H9 (cell line): ENCODE measurements around the gene RSPRY1. TPM values are rescaled to one million over a fixed set of nuclear protein-coding genes. Genes with fewer than 3 reads are reported as not detected.

Experiments used
- DNase-seq: peaks from one replicate; pipeline ENCODE4 v3.0.0-alpha.2; 2017
- H2AFZ ChIP-seq: one replicate; pipeline ENCODE4 v1.6.1; 2013; ENCODE audit warnings: mild to moderate bottlenecking, low read length, control low read depth, moderate library complexity
- H2AK5ac ChIP-seq: 2 replicates; pipeline ENCODE4 v1.6.1; 2013; ENCODE audit warnings: low read length, control low read depth, mixed read lengths; ENCODE audit not compliant: insufficient read length
- H2BK120ac ChIP-seq: one replicate; pipeline ENCODE4 v1.6.1; 2013; ENCODE audit warnings: low read depth, mild to moderate bottlenecking, low read length, control low read depth, inconsistent platforms; ENCODE audit not compliant: poor library complexity, severe bottlenecking
- H2BK12ac ChIP-seq: 2 replicates; pipeline ENCODE4 v1.6.1; 2013; ENCODE audit warnings: low read length, control low read depth, mixed read lengths, low read depth; ENCODE audit not compliant: insufficient read length
- H2BK15ac ChIP-seq: 2 replicates; pipeline ENCODE4 v1.6.1; 2013; ENCODE audit warnings: low read depth, low read length, control low read depth
- H2BK20ac ChIP-seq: one replicate; pipeline ENCODE4 v1.6.1; 2013; ENCODE audit warnings: low read depth, mild to moderate bottlenecking, low read length, control low read depth, inconsistent platforms; ENCODE audit not compliant: poor library complexity, severe bottlenecking
- H2BK5ac ChIP-seq: 2 replicates; pipeline ENCODE4 v1.6.1; 2013; ENCODE audit warnings: low read length, control low read depth, mixed read lengths; ENCODE audit not compliant: insufficient read length
- H3K14ac ChIP-seq: 2 replicates; pipeline ENCODE4 v1.6.1; 2013; ENCODE audit warnings: low read length, control low read depth; ENCODE audit not compliant: insufficient read depth
- H3K18ac ChIP-seq: 2 replicates; pipeline ENCODE4 v1.6.1; 2013; ENCODE audit warnings: low read depth, mild to moderate bottlenecking, mixed read lengths, low read length, control low read depth; ENCODE audit not compliant: insufficient read length
- H3K23ac ChIP-seq: 2 replicates; pipeline ENCODE4 v1.6.1; 2013; ENCODE audit warnings: low read length, control low read depth, mixed read lengths, low read depth; ENCODE audit not compliant: insufficient read length
- H3K23me2 ChIP-seq: 2 replicates; pipeline ENCODE4 v1.6.1; 2013; ENCODE audit warnings: low read depth, mild to moderate bottlenecking, mixed read lengths, low read length, control low read depth; ENCODE audit not compliant: insufficient read length, poor library complexity, severe bottlenecking
- H3K27ac ChIP-seq: 2 replicates; pipeline ENCODE4 v1.5.1; 2013; ENCODE audit warnings: low read length, control low read depth, mixed read lengths, low read depth; ENCODE audit not compliant: insufficient read length
- H3K27me3 ChIP-seq: 2 replicates; pipeline ENCODE4 v1.6.1; 2013; ENCODE audit warnings: low read length, control low read depth, inconsistent platforms; ENCODE audit not compliant: insufficient read depth
- H3K4ac ChIP-seq: 2 replicates; pipeline ENCODE4 v1.6.1; 2013; ENCODE audit warnings: low read depth, mild to moderate bottlenecking, control low read depth, inconsistent platforms, low read length, moderate library complexity
- H3K4me1 ChIP-seq: 2 replicates; pipeline ENCODE4 v1.6.1; 2013; ENCODE audit warnings: low read length, control low read depth, inconsistent platforms; ENCODE audit not compliant: insufficient read depth
- H3K4me2 ChIP-seq: 2 replicates; pipeline ENCODE4 v1.6.1; 2013; ENCODE audit warnings: low read length, control low read depth, mixed read lengths; ENCODE audit not compliant: insufficient read length, insufficient read depth
- H3K56ac ChIP-seq: 2 replicates; pipeline ENCODE4 v1.6.1; 2013; ENCODE audit warnings: low read depth, mild to moderate bottlenecking, mixed read lengths, low read length, control low read depth; ENCODE audit not compliant: insufficient read length
- H3K79me1 ChIP-seq: 2 replicates; pipeline ENCODE4 v1.6.1; 2013; ENCODE audit warnings: low read depth, mild to moderate bottlenecking, moderate library complexity, low read length, control low read depth, inconsistent platforms; ENCODE audit not compliant: insufficient read depth, poor library complexity, severe bottlenecking
- H3K79me2 ChIP-seq: 2 replicates; pipeline ENCODE4 v1.6.1; 2013; ENCODE audit warnings: low read length, control low read depth, inconsistent platforms; ENCODE audit not compliant: insufficient read depth
- H3K9ac ChIP-seq: 2 replicates; pipeline ENCODE4 v1.6.1; 2013; ENCODE audit warnings: low read length, control low read depth, mixed read lengths; ENCODE audit not compliant: insufficient read length; ENCODE audit errors: extremely low read depth
- H3K9me3 ChIP-seq: one replicate; pipeline ENCODE4 v1.6.1; 2013; ENCODE audit warnings: low read depth, low read length, inconsistent platforms; ENCODE audit not compliant: control insufficient read depth
- H3T11ph ChIP-seq: one replicate; pipeline ENCODE4 v1.6.1; 2013; ENCODE audit warnings: mild to moderate bottlenecking, low read length, control low read depth, inconsistent platforms
- H4K20me1 ChIP-seq: one replicate; pipeline ENCODE4 v1.6.1; 2013; ENCODE audit not compliant: control insufficient read depth, insufficient read length, insufficient read depth
- H4K5ac ChIP-seq: 2 replicates; pipeline ENCODE4 v1.6.1; 2013; ENCODE audit warnings: low read depth, mild to moderate bottlenecking, mixed read lengths, low read length, control low read depth; ENCODE audit not compliant: insufficient read length
- H4K8ac ChIP-seq: replicated peaks from 2 replicates; pipeline ENCODE4 v1.6.1; 2013; ENCODE audit warnings: low read length, control low read depth, mixed read lengths, low read depth; ENCODE audit not compliant: insufficient read length
- H4K91ac ChIP-seq: 2 replicates; pipeline ENCODE4 v1.6.1; 2013; ENCODE audit warnings: low read depth, mild to moderate bottlenecking, moderate library complexity, mixed read lengths, low read length, control low read depth; ENCODE audit not compliant: insufficient read length
- H3K27ac Mint-ChIP-seq, 3 experiments: 2 replicates in 2 of 3; 3 replicates in 1 of 3; pipeline ENCODE4 v1.8.0; 2020 to 2021; ENCODE audit warnings: mixed read lengths in 3 of 3, mild to moderate bottlenecking in 1 of 3, moderate library complexity in 1 of 3
- H3K27me3 Mint-ChIP-seq: 2 replicates; pipeline ENCODE4 v1.8.0; 2021; ENCODE audit warnings: low read depth, mild to moderate bottlenecking, moderate library complexity, mixed read lengths
- H3K36me3 Mint-ChIP-seq, 3 experiments: 2 replicates in 2 of 3; 3 replicates in 1 of 3; pipeline ENCODE4 v1.8.0; 2020 to 2021; ENCODE audit warnings: low read depth in 3 of 3, mixed read lengths in 3 of 3; ENCODE audit not compliant: insufficient read depth in 1 of 3
- H3K4me1 Mint-ChIP-seq, 2 experiments: 2 replicates each; pipeline ENCODE4 v1.8.0; 2020; ENCODE audit warnings: mixed read lengths in 2 of 2
- H3K4me3 Mint-ChIP-seq, 2 experiments: 2 replicates in 1 of 2; 3 replicates in 1 of 2; pipeline ENCODE4 v1.8.0; 2020 to 2021; ENCODE audit warnings: mild to moderate bottlenecking in 2 of 2, mixed read lengths in 2 of 2, moderate library complexity in 1 of 2
- H3K9me3 Mint-ChIP-seq, 2 experiments: 2 replicates in 1 of 2; 3 replicates in 1 of 2; pipeline ENCODE4 v1.8.0; 2020; ENCODE audit warnings: mild to moderate bottlenecking in 2 of 2, mixed read lengths in 2 of 2, moderate library complexity in 1 of 2
- WGBS: extraction: QIAGEN DNeasy Blood & Tissue Kit; methylation state at CpG from one replicate; pipeline ENCODE4 v1.1.7; 2013; ENCODE audit warnings: missing lambda C conversion rate, low lambda C conversion rate, mixed read lengths; ENCODE audit not compliant: insufficient read length; ENCODE audit errors: extremely low coverage; 5-methylcytosine and 5-hydroxymethylcytosine counted together
- total RNA-seq: library from RNA; stranded (reverse); gene quantifications from 2 replicates; pipeline ENCODE4 v1.2.1, GENCODE V29; 2021
- TF ChIP-seq, protein P1 (sequence below): fragments of 200-600 bp; sonication (generic); conservative IDR thresholded peaks from 3 replicates; pipeline ENCODE4 v1.8.0; 2021; ENCODE audit warnings: antibody characterized with exemption, mild to moderate bottlenecking

RSPRY1 gene
- total RNA-seq, 1 experiment from 2014 or later = 36.1 TPM

DNA sequence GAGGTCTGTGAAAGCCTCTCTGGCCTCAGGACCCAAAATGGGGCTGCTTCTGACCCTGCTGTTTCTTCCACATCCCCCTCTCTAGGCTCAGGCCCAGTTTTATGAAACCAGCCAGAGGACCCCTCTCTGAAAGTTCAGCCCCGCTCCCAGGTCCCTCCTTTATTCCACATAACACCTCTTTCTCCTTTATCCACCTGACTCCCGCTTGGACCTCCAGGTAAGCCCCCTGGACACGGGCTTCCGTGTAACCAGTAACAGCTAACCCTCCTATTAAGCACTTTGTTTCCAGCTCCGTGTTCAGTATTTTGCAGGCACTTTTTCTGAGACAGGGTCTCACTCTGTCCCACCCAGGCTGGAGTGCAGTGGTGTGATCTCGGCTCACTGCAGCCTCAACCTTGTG, 37.6 kb upstream of the RSPRY1 start:
- H2BK5ac ChIP-seq = no peak overlapping the region
- H3K4me2 ChIP-seq = no peak overlapping the region
- no peaks in the 10 kb centered on the region for H3K79me1 ChIP-seq
- H2AFZ ChIP-seq = no peak overlapping the region
- Mint-ChIP-seq H3K4me1 (peaks cover 57 to 59% of the 10 kb centered on the region in 2 experiments), H3K4me3 (peak overlapping the region in 1 of 2 experiments; percentile 52; a peak in 1 of 5 replicates), H3K9me3 (no peaks in the 10 kb centered on the region), H3K27me3 (no peaks in the 10 kb centered on the region; the same call in none of the 2 replicates), H3K27ac (peak overlapping the region in 2 of 3 experiments; percentile 41 to 84; a peak in 4 of 7 replicates), H3K36me3 (peaks cover 4 to 13% (median 9%) of the 10 kb centered on the region in 3 experiments; a peak in 6 of 7 replicates)
- H3K9me3 ChIP-seq = no peaks in the 10 kb centered on the region
- H3K4ac ChIP-seq = no peak overlapping the region
- no peak overlapping the region for H2BK20ac ChIP-seq
- H3T11ph ChIP-seq = no peak overlapping the region
- no peak overlapping the region for H2BK120ac ChIP-seq
- no peak overlapping the region for H4K8ac ChIP-seq
- no peak overlapping the region for H3K56ac ChIP-seq
- DNase-seq = peak; percentile 35
- no peak overlapping the region for H2BK12ac ChIP-seq
- no peaks in the 10 kb centered on the region for H3K79me2 ChIP-seq
- no peaks in the 10 kb centered on the region for H3K27me3 ChIP-seq
- WGBS = no CpG with 5 or more reads among the region's 6 CpGs
- H3K27ac ChIP-seq = no peak overlapping the region
- H3K14ac ChIP-seq = no peak overlapping the region
- no peak overlapping the region for H2BK15ac ChIP-seq
- H3K23me2 ChIP-seq = no peaks in the 10 kb centered on the region
- H3K9ac ChIP-seq = no peak overlapping the region
- H3K4me1 ChIP-seq = peaks cover 23% of the 10 kb centered on the region; the same call in 1 of the 2 replicates
- no peak overlapping the region for H3K18ac ChIP-seq
- H4K5ac ChIP-seq = no peak overlapping the region
- no peak overlapping the region for H3K23ac ChIP-seq
- TF ChIP-seq, protein P1, sequence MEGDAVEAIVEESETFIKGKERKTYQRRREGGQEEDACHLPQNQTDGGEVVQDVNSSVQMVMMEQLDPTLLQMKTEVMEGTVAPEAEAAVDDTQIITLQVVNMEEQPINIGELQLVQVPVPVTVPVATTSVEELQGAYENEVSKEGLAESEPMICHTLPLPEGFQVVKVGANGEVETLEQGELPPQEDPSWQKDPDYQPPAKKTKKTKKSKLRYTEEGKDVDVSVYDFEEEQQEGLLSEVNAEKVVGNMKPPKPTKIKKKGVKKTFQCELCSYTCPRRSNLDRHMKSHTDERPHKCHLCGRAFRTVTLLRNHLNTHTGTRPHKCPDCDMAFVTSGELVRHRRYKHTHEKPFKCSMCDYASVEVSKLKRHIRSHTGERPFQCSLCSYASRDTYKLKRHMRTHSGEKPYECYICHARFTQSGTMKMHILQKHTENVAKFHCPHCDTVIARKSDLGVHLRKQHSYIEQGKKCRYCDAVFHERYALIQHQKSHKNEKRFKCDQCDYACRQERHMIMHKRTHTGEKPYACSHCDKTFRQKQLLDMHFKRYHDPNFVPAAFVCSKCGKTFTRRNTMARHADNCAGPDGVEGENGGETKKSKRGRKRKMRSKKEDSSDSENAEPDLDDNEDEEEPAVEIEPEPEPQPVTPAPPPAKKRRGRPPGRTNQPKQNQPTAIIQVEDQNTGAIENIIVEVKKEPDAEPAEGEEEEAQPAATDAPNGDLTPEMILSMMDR = no peak
- H2AK5ac ChIP-seq = no peak overlapping the region
- H4K91ac ChIP-seq = no peak overlapping the region
- no peaks in the 10 kb centered on the region for H4K20me1 ChIP-seq
